Heart left ventricle (tissue), 16 donors: ENCODE results near the gene LGALS9. TPM values are rescaled to one million over a fixed set of nuclear protein-coding genes. Genes with fewer than 3 reads are reported as not detected.
A peak's percentile ranks its signal among the peaks of the same experiment; 100 is the strongest.

Source experiments
- ATAC-seq, 4 donors: fragments of 200-7000 bp; cut with Tn5 transposase; one replicate each; pipeline ENCODE4 v1.9.1; 2020 to 2022; ENCODE audit warnings: moderate library complexity in 4 of 4, mild to moderate bottlenecking in 3 of 4, moderate number of reproducible peaks in 1 of 4
- DNase-seq, 5 donors: peaks; one replicate each; pipeline ENCODE4 v3.0.0-alpha.2; 2020
- H3K27ac ChIP-seq, 12 donors: fragments of 200-600 bp; sonication (generic) in 4 of 12; one replicate each; pipeline versions ENCODE4 v1.5.0 to v1.8.0; 2016 to 2022; ENCODE audit warnings: mild to moderate bottlenecking in 2 of 12
- H3K27me3 ChIP-seq, 9 donors: fragments of 200-600 bp; sonication (generic) in 2 of 9; one replicate each; pipeline versions ENCODE4 v1.5.1 to v1.8.0; 2016 to 2022; ENCODE audit warnings: mild to moderate bottlenecking in 3 of 9
- H3K36me3 ChIP-seq, 9 donors: fragments of 200-600 bp; sonication (generic) in 2 of 9; one replicate each; pipeline versions ENCODE4 v1.5.0 to v1.8.0; 2018 to 2022; ENCODE audit warnings: mild to moderate bottlenecking in 2 of 9
- H3K4me1 ChIP-seq, 12 donors: fragments of 200-600 bp; sonication (generic) in 4 of 12; one replicate each; pipeline versions ENCODE4 v1.5.0 to v1.8.0; 2016 to 2022; ENCODE audit warnings: mild to moderate bottlenecking in 3 of 12
- H3K4me3 ChIP-seq, 12 donors: fragments of 200-600 bp; sonication (generic) in 4 of 12; one replicate each; pipeline versions ENCODE4 v1.5.0 to v1.8.0; 2017 to 2022; ENCODE audit warnings: mild to moderate bottlenecking in 9 of 12, moderate library complexity in 4 of 12
- H3K9me3 ChIP-seq, 12 donors: fragments of 200-600 bp; sonication (generic) in 4 of 12; one replicate each; pipeline versions ENCODE4 v1.5.0 to v1.8.0; 2016 to 2022; ENCODE audit warnings: mild to moderate bottlenecking in 1 of 12
- CTCF ChIP-seq, 12 donors: fragments of 200-600 bp; sonication (generic) in 4 of 12; IDR thresholded peaks; one replicate each; pipeline versions ENCODE4 v1.5.0 to v1.8.0; 2018 to 2022; ENCODE audit warnings: antibody characterized with exemption in 12 of 12, mild to moderate bottlenecking in 5 of 12
- POLR2A ChIP-seq, 2 donors: fragments of 450-650 bp; IDR thresholded peaks; one replicate each; pipeline ENCODE4 v1.6.1; 2017; ENCODE audit warnings: antibody characterized with exemption in 2 of 2, mild to moderate bottlenecking in 2 of 2, moderate library complexity in 2 of 2
- WGBS, 4 donors: extraction: QIAGEN DNeasy Blood & Tissue Kit in 2 of 4; methylation state at CpG; one replicate each; pipeline versions ENCODE4 v1.1.5 to v1.1.7; 2013 to 2018; 5-methylcytosine and 5-hydroxymethylcytosine counted together
- intact Hi-C, 10 donors: fragments of 100-400 bp; cut with DNase I; formaldehyde crosslinking; loops; one replicate each; pipeline versions ENCODE4 v1.11.1 to v1.14.2; 2022
- polyA plus RNA-seq, 2 donors: library from polyadenylated mRNA; stranded (reverse); fragments of 200-250 nt; gene quantifications; one replicate each; pipeline ENCODE4 v1.2.3, GENCODE V29; 2013
- total RNA-seq, 9 donors: library from RNA; depleted of rRNA in 2 of 9; stranded (reverse); fragments of >200 nt in 2 of 9; fragmentation: NEBNext Ultra II Directional in 3 of 9; extraction: Animal tissue kit (Norgen Biotek cat#: 25700) in 3 of 9; gene quantifications; one replicate each; pipeline versions ENCODE4 v1.1.0 to v1.2.4, GENCODE V29; 2016 to 2023
- donor health status: ischemic (EF 13 %, LVEDD 7.1; RV severe dilation, severe dysfunction).
- donor health status: healthy with polysubstance abuse.
- donor health status: DM: no; HTN: yes; CAD: no.
- donor health status: DM: no; HTN: no; CAD: no.
- donor health status: ischemic (EF 25% LVEDD 6.9; RV normal size, moderate dysfunction).
- donor health status: ischemic (EF 25% LVEDD 5.7; RV mildly dilated, moderate dysfunction).
- donor health status: healthy.
- donor health status: DM: yes; HTN: yes; CAD: no.
- donor health status: ischemic (EF 35%, LVEDD 5.7; RV mildly dilated, moderate dysfunction).
- donor health status: nonischemic (EF 11% LVEDD 7.7; RV severe dilation, severe dysfunction).
- donor health status: DM: yes; HTN: yes; CAD: no.
- donor health status: PGD.
- donor health status: ischemic (EF 29% LVEDD 5.4; RV normal size, mild dysfunction).
- donor health status: nonischemic (EF 23%, LVEDD 6.1; RV moderate dilation, normal function).

Gene LGALS9
- total and polyA plus RNA-seq, 11 donors = 7.9 to 173 (median 22.1) TPM

GRCh38 chr17:27621536-27621935 is 9.5 kb upstream of the LGALS9 start:
- no peak for DNase-seq
- Histone ChIP-seq H3K4me1 (peaks cover 0 to 16% (median 1%) of the 10 kb centered on the region in 12 donors), H3K36me3 (peaks cover 0 to 86% (median 56%) of the 10 kb centered on the region in 9 donors), H3K27ac (no peak overlapping the region), H3K9me3 (no peaks in the 10 kb centered on the region), H3K27me3 (no peaks in the 10 kb centered on the region), H3K4me3 (no peak overlapping the region)
- 90 to 95% (median 94%) methylated on average over 4 of the region's 4 CpGs for WGBS, 4 donors
- no peak for ATAC-seq
- intact Hi-C loops = no loop called here
- TF ChIP-seq POLR2A (IDR thresholded peaks at IDR 0.05) (no peak), CTCF (IDR thresholded peaks at IDR 0.05) (no peak)

GRCh38 chr17:27621942-27622559 is 8.9 kb upstream of the LGALS9 start:
- intact Hi-C loops = no loop called here
- TF ChIP-seq CTCF (IDR thresholded peaks at IDR 0.05) = no peak
- TF ChIP-seq POLR2A (IDR thresholded peaks at IDR 0.05) = no peak
- 86 to 92% (median 89%) methylated on average over 10 of the region's 10 CpGs for whole genome bisulfite sequencing, 4 donors
- H3K4me1 ChIP-seq = peaks cover 0 to 16% (median 1%) of the 10 kb centered on the region in 12 donors
- no peaks in the 10 kb centered on the region for H3K9me3 ChIP-seq
- ATAC-seq (no peak), DNase-seq (no peak)
- H3K27me3 ChIP-seq = no peaks in the 10 kb centered on the region
- H3K36me3 ChIP-seq = peaks cover 0 to 84% (median 52%) of the 10 kb centered on the region in 9 donors
- no peak overlapping the region for H3K4me3 ChIP-seq
- H3K27ac ChIP-seq = peak overlapping the region in 2 of 12 donors; percentile 39 to 46

GRCh38 chr17:27622986-27623385 is 8.0 kb upstream of the LGALS9 start:
- TF ChIP-seq CTCF (IDR thresholded peaks at IDR 0.05) (no peak), POLR2A (IDR thresholded peaks at IDR 0.05) (no peak)
- DNase-seq = no peak
- ATAC-seq = peak in 2 of 4 donors; percentile 17 to 58
- intact Hi-C loops = no loop called here
- WGBS, 4 donors = 66 to 87% (median 81%) methylated on average over 4 of the region's 4 CpGs
- H3K36me3 ChIP-seq = peaks cover 0 to 76% (median 42%) of the 10 kb centered on the region in 9 donors
- H3K4me3 ChIP-seq = no peak overlapping the region
- no peaks in the 10 kb centered on the region for H3K27me3 ChIP-seq
- peaks cover 0 to 16% (median 1%) of the 10 kb centered on the region in 12 donors for H3K4me1 ChIP-seq
- H3K27ac ChIP-seq = peak overlapping the region in 4 of 12 donors; percentile 25 to 39 (median 32)
- no peaks in the 10 kb centered on the region for H3K9me3 ChIP-seq

GRCh38 chr17:27623614-27624013 is 7.4 kb upstream of the LGALS9 start:
- H3K27me3 ChIP-seq = no peaks in the 10 kb centered on the region
- intact Hi-C loops = no loop called here
- peak; percentile 55 to 75 (median 68) for ATAC-seq
- TF ChIP-seq POLR2A (IDR thresholded peaks at IDR 0.05) = no peak
- no peak for TF ChIP-seq CTCF (IDR thresholded peaks at IDR 0.05)
- peak overlapping the region in 4 of 12 donors; percentile 28 to 41 (median 32) for H3K27ac ChIP-seq
- H3K9me3 ChIP-seq = no peaks in the 10 kb centered on the region
- peaks cover 0 to 70% (median 37%) of the 10 kb centered on the region in 9 donors for H3K36me3 ChIP-seq
- peak in 2 of 5 donors; percentile 33 to 52 for DNase-seq
- H3K4me3 ChIP-seq = no peak overlapping the region
- peaks cover 0 to 16% (median 1%) of the 10 kb centered on the region in 12 donors for H3K4me1 ChIP-seq
- WGBS, 4 donors = 81 to 93% (median 86%) methylated on average over 6 of the region's 6 CpGs
